Measurements from ENCODE around the gene PPIL6.

The PPIL6 gene

DNA sequence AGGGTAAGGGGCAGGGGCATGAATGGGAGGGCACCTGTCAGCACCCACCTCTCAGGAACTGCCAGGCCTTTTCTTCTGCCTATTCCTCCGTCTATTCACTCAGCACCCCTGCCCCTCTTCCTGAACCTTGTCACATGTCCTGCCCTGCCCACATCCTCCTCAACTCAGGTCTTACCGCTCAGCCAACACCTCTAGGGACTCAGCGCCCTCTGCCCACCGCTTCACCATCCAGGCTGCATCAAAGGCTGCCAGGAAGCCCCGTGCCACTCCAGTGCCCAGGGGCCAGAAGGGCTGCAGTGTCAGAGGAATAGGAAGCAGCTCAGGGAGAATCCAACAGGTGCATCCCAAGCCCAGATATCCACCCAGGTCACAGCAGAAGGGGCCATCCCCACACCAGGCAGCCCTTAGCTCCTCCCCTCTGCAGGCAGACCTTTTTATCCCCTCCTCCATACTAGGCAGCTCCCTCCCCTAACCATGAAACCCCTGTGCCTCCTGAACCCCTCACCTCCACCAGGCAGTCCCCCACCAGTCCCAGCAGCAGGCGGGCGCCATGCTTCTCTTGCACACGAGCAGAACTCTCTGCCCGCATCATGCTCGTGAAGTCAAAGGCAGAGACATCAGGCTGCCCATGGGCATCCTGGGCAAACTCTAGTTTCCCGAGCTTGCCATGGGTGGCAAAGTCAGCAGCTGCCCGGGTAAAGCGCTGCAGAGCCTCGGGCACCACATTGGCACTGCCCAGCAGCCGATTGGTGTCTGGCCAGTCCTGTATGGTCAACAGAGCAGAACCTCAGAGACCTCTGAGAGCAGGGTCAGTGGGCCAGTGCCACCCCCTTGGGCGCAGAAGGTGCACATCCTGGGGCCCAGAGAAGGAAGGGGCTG lies 9.6 kb upstream of the PPIL6 start:
- no peak overlapping the region for H3K4me3 ChIP-seq (ENCODE audit: low read depth, low read length)

DNA sequence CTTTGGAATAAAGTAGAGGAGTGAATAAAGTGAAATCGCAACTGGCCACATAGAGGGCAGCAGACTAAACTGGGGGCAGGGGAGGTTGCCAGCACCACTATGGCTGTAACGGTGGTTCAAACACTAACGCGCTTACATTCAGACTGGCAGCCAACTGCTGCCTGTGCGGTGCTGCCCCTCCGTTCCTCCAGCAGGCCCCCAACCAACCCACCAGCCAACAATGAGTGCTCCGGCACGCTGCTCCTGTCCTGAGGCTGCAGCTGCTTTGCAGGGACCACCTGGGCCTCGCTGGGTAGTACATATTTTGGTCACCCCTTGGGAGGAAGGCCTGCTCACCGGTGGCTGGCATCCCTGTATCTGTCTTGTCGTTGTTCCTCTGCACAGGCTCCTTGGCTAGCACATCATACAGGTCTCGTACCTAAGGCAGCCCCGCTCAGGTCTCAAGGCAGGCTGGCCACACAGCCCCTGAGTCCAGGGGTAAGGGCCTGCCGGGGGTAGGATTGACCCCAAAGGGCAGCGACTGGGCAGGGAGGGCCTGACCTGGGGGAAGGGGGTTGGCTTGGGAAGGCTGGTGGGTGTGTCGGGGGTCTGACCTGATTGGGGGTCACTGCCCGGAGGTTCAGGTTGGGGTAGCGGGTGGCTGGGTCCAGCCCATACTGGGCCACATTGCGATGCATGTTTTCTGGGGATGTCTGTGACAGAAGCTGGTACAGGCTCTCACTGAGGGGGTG lies 8.8 kb upstream of the PPIL6 start:
- no peak overlapping the region for H3K4me3 ChIP-seq (ENCODE audit: low read depth, low read length)

- no peak overlapping the region for H3K4me3 ChIP-seq (ENCODE audit: low read depth, low read length)
Observed at GRCh38 chr6:109448615-109449014, 8.2 kb upstream of the PPIL6 start.

GRCh38 chr6:109447878-109448555 lies 7.6 kb upstream of the PPIL6 start:
- H3K4me3 ChIP-seq (ENCODE audit: low read depth, low read length) = no peak overlapping the region

DNA sequence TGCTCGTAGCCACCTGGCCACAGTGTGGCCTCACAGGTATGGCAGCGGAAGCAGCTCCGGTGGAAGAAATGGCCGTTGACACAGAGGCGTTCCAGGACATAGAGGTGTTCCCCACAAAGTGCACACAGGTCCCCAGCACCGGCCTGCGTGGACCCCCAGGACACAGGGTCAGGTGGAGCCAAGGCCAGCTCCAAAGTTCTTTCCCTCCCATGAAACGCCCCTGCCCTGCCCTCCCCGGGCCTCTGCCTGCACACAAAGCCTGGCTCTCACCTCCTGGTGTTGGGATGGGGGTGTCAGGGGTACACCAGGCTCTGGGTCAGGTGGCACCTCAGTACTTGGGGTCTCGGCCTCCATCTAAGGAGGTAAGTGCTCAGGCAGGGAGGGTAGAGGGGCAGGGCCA lies 6.7 kb upstream of the PPIL6 start:
- H3K4me3 ChIP-seq (ENCODE audit: low read depth, low read length) = no peak overlapping the region

DNA sequence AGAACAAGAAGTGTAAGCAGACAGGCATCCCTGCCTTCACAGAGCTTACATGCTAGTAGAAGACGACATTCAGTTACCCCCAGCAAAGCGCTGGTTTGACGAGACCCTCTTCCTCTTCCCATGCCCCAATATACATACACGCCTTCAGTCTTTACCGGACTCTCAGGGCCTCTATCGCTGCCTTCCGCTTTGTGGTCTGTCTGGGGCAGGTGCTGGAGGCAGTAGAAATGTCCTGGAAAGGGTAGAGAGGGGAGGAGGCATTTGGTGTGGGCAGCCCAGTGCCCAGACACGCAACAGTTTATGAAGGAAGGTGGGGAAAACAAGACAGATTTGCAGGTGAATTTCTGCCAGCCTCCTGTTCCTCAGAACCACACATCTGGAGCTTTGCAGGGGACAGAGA lies 6.1 kb upstream of the PPIL6 start:
- H3K4me3 ChIP-seq (ENCODE audit: low read depth, low read length) = no peak overlapping the region

- H3K4me3 ChIP-seq (ENCODE audit: low read depth, low read length) = no peak overlapping the region
Observed at GRCh38 chr6:109446072-109446471, 5.6 kb upstream of the PPIL6 start.

DNA sequence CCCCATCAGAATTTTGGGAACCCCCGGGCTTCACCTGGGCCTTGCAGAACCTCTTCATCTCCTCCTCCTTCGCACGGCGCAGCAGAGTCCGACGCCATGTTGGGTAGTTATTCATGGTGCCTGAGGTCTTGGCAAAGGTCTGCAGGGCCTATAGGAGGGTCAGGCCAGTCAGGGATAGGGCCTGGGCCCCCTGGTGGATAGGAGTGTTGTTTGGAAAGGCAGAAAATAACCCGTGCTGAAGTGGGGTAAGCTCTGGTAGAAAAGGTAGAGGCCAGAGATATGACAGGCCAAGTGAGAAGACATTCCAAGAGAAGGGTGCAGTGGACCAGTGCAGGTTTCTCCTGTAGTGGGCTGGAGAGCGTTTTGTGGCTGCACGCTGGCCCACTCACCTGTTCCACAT lies 5.0 kb upstream of the PPIL6 start:
- no peak overlapping the region for H3K4me3 ChIP-seq (ENCODE audit: low read depth, low read length)

DNA sequence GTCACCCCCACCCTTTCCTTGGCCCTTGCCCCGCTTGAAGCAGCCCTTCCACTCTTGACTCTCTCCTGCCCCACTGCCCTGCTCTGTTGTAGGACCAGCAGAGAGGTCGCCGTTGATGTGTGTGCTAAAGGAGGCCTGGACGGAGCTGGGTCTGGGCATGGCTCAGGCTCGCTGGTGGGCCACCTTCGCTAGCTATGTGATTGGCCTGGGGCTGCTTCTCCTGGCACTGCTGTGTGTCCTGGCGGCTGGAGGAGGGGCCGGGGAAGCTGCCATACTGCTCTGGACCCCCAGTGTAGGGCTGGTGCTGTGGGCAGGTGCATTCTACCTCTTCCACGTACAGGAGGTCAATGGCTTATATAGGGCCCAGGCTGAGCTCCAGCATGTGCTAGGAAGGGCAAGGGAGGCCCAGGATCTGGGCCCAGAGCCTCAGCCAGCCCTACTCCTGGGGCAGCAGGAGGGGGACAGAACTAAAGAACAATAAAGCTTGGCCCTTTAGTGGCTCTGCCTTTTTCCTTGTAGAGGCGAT lies 3.1 kb upstream of the PPIL6 start:
- H3K4me3 ChIP-seq (ENCODE audit: low read depth, low read length) = no peak overlapping the region

GRCh38 chr6:109442393-109442924 lies 2.0 kb upstream of the PPIL6 start:
- H3K4me3 ChIP-seq (ENCODE audit: low read depth, low read length) = no peak overlapping the region

- H3K4me3 ChIP-seq (ENCODE audit: low read depth, low read length) = peak overlapping the region; percentile 84
Observed at GRCh38 chr6:109441069-109441816, 815 bp upstream of the PPIL6 start.

DNA sequence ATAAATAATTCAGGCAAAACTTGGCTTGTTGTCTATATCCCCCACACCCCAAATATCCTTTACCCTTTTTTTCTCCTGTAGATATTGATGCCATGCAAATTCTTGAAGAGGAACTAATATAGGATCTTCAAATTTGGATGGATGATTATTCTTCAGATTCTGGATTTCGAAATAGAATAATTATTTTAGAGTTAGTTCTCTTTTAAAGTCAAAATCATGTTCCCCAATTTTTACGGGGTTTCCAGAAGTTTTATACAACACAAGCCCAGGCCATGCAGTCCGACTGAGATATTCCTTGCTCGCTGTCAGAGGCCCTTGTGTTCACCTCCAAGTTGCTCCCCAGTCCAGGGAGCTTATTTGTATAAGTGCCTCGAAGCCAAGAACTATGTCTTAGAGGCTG lies 4.4 kb downstream of the PPIL6 start:
- no peak overlapping the region for H3K4me3 ChIP-seq (ENCODE audit: low read depth, low read length)

DNA sequence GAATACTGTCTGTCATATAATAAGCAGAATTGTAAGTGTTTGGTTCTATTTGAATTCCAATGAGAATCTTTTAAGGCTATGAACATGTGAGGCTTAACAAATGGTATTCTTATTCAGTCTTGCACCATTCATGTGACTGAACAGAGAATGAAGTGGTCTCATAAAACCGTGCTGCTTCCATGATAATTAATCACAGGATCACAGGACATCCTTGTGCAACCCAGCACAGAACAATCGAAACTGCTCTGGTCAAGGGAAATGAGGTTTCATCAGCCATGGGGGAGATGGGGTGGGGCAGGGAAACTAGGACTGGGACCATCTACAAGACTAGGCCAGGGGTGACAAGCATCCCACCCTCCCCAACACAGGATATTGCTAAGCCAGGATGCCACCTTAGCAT lies 6.0 kb downstream of the PPIL6 start:
- no peak overlapping the region for H3K4me3 ChIP-seq (ENCODE audit: low read depth, low read length)

DNA sequence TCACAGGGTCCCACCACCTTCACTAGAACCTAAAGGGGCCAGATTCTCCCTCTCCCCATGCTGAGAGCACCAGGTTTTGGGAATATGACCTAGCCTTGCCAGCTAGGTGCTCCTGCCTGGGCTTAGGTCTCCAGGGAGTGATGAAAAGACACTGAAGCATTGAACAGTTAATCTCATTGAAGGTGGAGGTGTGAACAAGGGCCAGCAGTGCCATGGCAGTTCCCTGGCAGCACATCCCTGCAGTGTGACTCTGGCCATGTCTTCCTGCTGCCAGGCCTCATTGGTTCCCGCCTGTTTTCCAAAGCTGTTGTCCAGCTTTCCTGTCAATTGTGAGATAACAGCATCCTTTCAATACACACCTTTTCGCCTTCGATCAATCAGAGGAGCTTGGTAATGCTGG lies 10.9 kb downstream of the PPIL6 start:
- H3K4me3 ChIP-seq (ENCODE audit: low read depth, low read length) = no peak overlapping the region

DNA sequence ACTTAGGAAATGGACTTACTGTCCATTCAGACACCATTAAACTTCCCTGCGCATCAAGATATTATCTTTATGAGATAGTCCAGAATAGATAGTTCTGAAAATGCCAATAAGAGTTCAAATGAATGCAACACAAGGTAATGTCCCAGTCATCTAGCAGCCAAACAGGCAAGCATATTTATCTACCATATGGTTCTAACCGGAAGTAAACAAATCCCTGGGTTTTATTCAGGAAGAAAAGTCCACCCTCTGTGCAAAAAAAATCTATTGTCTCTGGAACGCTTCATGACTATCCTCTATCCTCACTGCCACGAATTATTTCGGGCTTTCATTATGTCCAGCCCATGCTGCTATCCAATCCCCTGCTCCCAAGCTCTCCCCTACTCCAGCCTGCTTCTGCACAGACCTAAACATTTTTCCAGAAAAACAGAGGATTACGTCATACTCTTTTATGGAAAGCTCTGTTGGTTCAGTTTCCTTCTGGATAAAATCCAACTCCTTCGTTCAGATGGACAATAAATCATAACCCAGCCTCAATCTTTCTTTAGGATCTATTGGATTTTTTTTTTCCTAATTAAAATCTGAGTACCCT lies 11.4 kb downstream of the PPIL6 start:
- no peak overlapping the region for H3K4me3 ChIP-seq (ENCODE audit: low read depth, low read length)

- H3K4me3 ChIP-seq (ENCODE audit: low read depth, low read length) = no peak overlapping the region
Observed at GRCh38 chr6:109424946-109425345, 15.5 kb downstream of the PPIL6 start.

- H3K4me3 ChIP-seq (ENCODE audit: low read depth, low read length) = no peak overlapping the region
Observed at GRCh38 chr6:109421184-109421583, 19.2 kb downstream of the PPIL6 start.

DNA sequence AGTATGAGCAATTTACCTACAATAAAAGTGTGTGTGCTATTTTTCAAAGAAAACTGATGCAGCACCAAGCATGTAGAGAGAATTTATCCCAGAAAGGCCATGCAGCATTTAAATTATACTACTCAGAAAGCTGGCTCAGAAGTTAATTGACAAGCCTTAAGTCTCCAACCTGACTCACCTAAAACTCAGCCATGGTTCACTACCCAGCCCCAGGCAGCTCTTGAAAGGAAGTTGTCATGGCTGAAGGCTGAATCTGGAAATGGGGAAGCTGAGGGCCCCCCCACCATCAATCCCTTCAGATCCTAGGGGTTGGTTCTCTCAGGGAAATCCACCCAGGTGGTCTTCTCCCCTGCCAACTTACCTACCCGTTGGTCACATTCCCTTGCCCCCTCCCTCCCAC lies 19.7 kb downstream of the PPIL6 start:
- no peak overlapping the region for H3K4me3 ChIP-seq (ENCODE audit: low read depth, low read length)

DNA sequence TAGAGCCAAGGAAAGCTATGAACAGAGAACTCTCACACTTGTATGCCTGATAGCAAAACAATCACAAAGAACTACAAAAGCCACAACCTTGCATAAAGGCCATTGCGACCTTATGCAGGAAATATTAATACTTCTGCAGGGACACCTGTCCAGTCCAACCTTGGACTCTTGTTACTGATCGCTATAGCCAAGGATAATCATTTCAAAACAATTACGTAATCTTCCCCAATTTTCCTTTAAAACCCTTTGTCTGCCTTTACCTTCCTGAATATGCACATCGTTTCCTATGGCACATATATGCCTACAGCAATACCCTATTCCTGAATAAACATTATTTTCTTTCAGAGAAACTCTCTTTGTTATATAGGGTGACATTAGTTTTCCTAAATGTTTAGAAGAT lies 22.8 kb downstream of the PPIL6 start:
- no peak overlapping the region for H3K4me3 ChIP-seq (ENCODE audit: low read depth, low read length)

GRCh38 chr6:109411034-109411433 lies 29.4 kb downstream of the PPIL6 start:
- H3K4me3 ChIP-seq (ENCODE audit: low read depth, low read length) = no peak overlapping the region

Measured in iPS-11a (cell line).